Activated naive CD4-positive, alpha-beta T cell treated with anti-CD3 and anti-CD28 coated beads, Interleukin-2, amount 50 U/mL, for 24 hours (primary cell): ENCODE results near the gene HOXA3.

Source experiments
- H3K27ac Mint-ChIP-seq: one replicate; pipeline ENCODE4 v1.8.0; 2021; ENCODE audit warnings: mild to moderate bottlenecking, mixed read lengths
- H3K27me3 Mint-ChIP-seq: one replicate; pipeline ENCODE4 v1.8.0; 2021; ENCODE audit warnings: mixed read lengths
- H3K36me3 Mint-ChIP-seq: one replicate; pipeline ENCODE4 v1.8.0; 2021; ENCODE audit warnings: mixed read lengths
- H3K4me1 Mint-ChIP-seq: one replicate; pipeline ENCODE4 v1.8.0; 2021; ENCODE audit warnings: mixed read lengths
- H3K4me3 Mint-ChIP-seq: one replicate; pipeline ENCODE4 v1.8.0; 2021; ENCODE audit warnings: mild to moderate bottlenecking, mixed read lengths
- H3K9me3 Mint-ChIP-seq: one replicate; pipeline ENCODE4 v1.8.0; 2021; ENCODE audit warnings: mixed read lengths

HOXA3 gene

DNA sequence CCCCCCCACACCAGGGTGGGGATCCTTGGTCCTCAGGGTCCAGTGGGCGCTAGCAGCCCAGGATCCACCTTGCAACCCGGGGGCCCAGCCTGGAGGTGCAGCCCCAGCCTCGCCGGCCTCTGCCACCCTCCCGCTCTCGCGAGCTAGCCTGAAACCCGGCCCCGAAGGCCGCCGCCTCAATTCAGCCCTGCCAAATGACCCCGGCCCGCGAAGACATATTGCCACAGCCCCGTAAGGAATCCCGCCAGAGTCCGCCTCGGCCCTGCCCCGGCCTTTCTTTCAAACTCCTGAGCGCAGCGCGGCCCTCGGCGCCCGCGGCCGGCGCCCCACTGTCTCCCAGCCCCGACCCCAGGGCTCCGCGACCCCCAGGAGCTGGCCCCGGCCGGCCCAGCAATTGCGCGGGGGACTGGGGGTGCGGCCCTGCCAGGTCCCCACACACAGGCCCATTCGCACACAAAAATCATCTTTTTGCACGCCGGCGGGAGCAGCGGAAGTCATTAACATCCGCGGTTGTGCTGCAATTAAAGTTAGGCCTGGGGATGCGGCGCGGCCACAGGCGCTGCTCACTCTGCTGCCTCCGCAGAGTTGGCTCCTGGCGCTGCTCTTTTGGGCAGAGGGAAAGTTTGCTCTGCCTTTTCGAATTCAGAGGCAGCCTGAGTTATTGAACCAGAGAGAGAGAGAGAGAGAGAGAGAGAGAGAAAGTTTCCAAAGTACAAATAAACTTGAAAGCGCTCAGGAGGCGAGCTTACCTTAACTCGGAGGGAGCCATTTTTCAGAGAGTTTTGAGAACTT is 12.9 kb downstream of the HOXA3 start:
- Mint-ChIP-seq H3K4me3 (no peak overlapping the region), H3K27ac (no peak overlapping the region), H3K9me3 (no peaks in the 10 kb centered on the region), H3K36me3 (no peaks in the 10 kb centered on the region), H3K27me3 (peaks cover 38% of the 10 kb centered on the region), H3K4me1 (peaks cover 3% of the 10 kb centered on the region)

- H3K4me3 Mint-ChIP-seq = no peak overlapping the region
- no peak overlapping the region for H3K27ac Mint-ChIP-seq
- H3K36me3 Mint-ChIP-seq = no peaks in the 10 kb centered on the region
- H3K4me1 Mint-ChIP-seq = peaks cover 9% of the 10 kb centered on the region
- peaks cover 40% of the 10 kb centered on the region for H3K27me3 Mint-ChIP-seq
- H3K9me3 Mint-ChIP-seq = no peaks in the 10 kb centered on the region
Observed at GRCh38 chr7:27138985-27139333, 13.4 kb downstream of the HOXA3 start.

DNA sequence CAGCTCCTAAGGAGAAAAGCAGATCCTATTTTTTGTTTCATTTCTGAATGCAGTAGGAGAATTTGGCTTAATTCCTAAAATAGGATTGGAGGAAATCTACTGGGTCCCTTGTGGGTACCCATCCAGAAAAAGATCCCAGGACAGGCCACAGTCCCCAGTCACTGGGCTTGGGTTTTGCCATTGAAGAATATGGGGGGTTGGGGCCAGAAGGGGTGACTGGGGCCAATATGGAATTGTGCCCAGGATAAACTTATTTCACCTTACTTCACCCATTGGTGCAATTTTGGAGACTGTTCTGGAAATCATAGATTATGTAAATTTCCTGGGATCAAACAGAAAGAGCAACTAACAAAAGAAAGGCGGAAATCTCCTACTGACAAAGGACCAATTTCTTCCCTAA is 13.9 kb downstream of the HOXA3 start:
- H3K9me3 Mint-ChIP-seq = no peaks in the 10 kb centered on the region
- peaks cover 11% of the 10 kb centered on the region for H3K4me1 Mint-ChIP-seq
- H3K4me3 Mint-ChIP-seq = no peak overlapping the region
- no peaks in the 10 kb centered on the region for H3K36me3 Mint-ChIP-seq
- H3K27ac Mint-ChIP-seq = no peak overlapping the region
- peaks cover 44% of the 10 kb centered on the region for H3K27me3 Mint-ChIP-seq

GRCh38 chr7:27137640-27138315 is 14.6 kb downstream of the HOXA3 start:
- H3K36me3 Mint-ChIP-seq = no peaks in the 10 kb centered on the region
- H3K4me3 Mint-ChIP-seq = no peak overlapping the region
- H3K4me1 Mint-ChIP-seq = peaks cover 11% of the 10 kb centered on the region
- H3K27ac Mint-ChIP-seq = no peak overlapping the region
- no peaks in the 10 kb centered on the region for H3K9me3 Mint-ChIP-seq
- peaks cover 46% of the 10 kb centered on the region for H3K27me3 Mint-ChIP-seq

GRCh38 chr7:27134392-27134791 is 18.0 kb downstream of the HOXA3 start:
- H3K4me1 Mint-ChIP-seq = peaks cover 11% of the 10 kb centered on the region
- peaks cover 36% of the 10 kb centered on the region for H3K27me3 Mint-ChIP-seq
- H3K4me3 Mint-ChIP-seq = no peak overlapping the region
- no peak overlapping the region for H3K27ac Mint-ChIP-seq
- H3K36me3 Mint-ChIP-seq = no peaks in the 10 kb centered on the region
- H3K9me3 Mint-ChIP-seq = no peaks in the 10 kb centered on the region

DNA sequence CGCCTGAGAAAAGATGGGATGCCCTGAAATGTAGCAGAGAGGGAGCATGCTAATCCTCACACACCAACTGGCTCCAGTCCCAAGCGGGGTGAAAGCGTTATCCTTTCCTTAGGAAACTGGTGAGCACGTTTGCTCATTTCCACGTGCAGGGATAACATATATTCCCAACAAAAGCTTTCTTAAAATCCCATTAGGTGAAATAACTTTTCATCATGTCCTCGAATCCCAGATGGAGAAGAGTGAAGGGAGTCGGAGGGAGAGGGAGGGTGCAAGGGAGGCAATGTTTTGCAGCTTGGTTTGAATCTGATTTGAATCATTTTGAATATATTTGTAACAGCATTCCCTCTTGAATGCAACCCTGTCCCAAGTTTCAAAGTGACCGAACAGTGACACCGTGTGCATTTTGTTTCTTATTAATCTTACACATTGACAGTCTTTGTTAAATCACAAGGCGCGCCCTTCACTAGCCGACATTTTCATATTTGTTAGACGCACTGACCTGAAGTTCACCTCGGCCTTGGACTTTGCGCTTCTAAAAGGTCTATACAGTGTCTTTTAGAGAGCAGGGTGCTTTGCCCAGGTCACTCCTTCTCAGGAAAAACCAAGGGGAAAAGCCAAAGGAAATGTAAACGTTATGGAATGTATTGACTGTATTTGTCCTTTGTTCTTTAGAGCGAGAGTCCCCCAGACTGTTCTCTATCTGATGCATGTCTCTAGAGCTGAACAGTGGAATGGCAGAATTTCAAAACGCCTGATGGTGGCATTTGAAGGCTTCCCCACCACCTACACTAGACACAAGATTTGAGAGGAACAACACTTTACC is 18.8 kb downstream of the HOXA3 start:
- H3K27ac Mint-ChIP-seq = no peak overlapping the region

DNA sequence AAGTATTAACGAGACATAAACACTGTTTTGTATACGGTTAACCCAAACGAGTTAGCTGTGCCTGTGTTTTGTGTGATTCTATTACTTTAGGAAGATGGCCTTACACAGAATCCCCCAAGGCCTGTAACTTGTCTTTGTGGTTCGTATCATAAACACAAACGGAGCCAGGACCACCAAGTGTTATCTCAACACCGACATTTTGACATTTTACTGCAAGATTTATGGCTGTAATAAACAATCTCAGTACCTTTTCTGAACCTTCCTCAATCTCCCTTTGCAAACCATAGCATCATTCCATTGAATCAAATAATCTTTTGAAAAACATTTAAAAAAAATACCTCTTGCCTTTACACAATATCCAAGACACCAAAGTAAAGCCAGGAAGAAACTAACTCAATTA is 19.4 kb downstream of the HOXA3 start:
- H3K9me3 Mint-ChIP-seq = no peaks in the 10 kb centered on the region
- H3K27ac Mint-ChIP-seq = no peak overlapping the region
- peaks cover 11% of the 10 kb centered on the region for H3K4me1 Mint-ChIP-seq
- H3K36me3 Mint-ChIP-seq = no peaks in the 10 kb centered on the region
- no peak overlapping the region for H3K4me3 Mint-ChIP-seq
- peaks cover 32% of the 10 kb centered on the region for H3K27me3 Mint-ChIP-seq

More for the DNA sequence above, 18.8 kb downstream of the HOXA3 start:
- Mint-ChIP-seq H3K4me3 (no peak overlapping the region), H3K27me3 (peaks cover 36% of the 10 kb centered on the region), H3K9me3 (no peaks in the 10 kb centered on the region), H3K4me1 (peaks cover 11% of the 10 kb centered on the region), H3K36me3 (no peaks in the 10 kb centered on the region)

DNA sequence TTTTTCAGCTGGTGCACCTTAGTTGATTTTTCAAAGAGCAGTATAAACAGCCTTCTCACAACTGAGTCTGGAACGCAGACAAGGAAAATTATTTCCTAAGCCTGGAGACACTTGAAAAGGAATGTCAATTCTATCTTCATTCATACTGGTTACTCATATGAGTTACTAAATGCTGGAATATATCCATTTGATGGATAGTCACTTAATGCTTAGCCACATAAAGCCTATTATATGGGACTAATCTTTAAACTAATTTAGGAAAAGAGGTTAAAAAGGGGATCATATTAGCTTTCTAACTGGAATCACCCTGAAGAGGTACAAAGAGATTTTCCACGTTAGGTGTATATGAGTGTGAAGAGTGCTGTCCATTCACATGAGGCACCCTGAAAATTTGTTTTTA is 20.2 kb downstream of the HOXA3 start:
- Mint-ChIP-seq H3K36me3 (no peaks in the 10 kb centered on the region), H3K4me1 (peaks cover 11% of the 10 kb centered on the region), H3K27ac (no peak overlapping the region), H3K9me3 (no peaks in the 10 kb centered on the region), H3K4me3 (peak overlapping the region; percentile 13), H3K27me3 (peaks cover 31% of the 10 kb centered on the region)

GRCh38 chr7:27131390-27131819 is 21.0 kb downstream of the HOXA3 start:
- Mint-ChIP-seq H3K4me3 (peak overlapping the region; percentile 62), H3K27ac (no peak overlapping the region), H3K9me3 (no peaks in the 10 kb centered on the region), H3K36me3 (no peaks in the 10 kb centered on the region), H3K4me1 (peaks cover 11% of the 10 kb centered on the region), H3K27me3 (peaks cover 28% of the 10 kb centered on the region)

GRCh38 chr7:27130540-27131389 is 21.6 kb downstream of the HOXA3 start, which contains the start of gene HOXA4:
Gene HOXA4, minus strand, starts transcription at chr7:27130757. Its CDS starts 24 bp downstream, at chr7:27130733.
- no peaks in the 10 kb centered on the region for H3K36me3 Mint-ChIP-seq
- peaks cover 11% of the 10 kb centered on the region for H3K4me1 Mint-ChIP-seq
- H3K27me3 Mint-ChIP-seq = peaks cover 27% of the 10 kb centered on the region
- no peak within 1 kb of the TSS for H3K27ac Mint-ChIP-seq
- peak within 1 kb of the TSS; percentile 62 for H3K4me3 Mint-ChIP-seq
- no peaks in the 10 kb centered on the region for H3K9me3 Mint-ChIP-seq

DNA sequence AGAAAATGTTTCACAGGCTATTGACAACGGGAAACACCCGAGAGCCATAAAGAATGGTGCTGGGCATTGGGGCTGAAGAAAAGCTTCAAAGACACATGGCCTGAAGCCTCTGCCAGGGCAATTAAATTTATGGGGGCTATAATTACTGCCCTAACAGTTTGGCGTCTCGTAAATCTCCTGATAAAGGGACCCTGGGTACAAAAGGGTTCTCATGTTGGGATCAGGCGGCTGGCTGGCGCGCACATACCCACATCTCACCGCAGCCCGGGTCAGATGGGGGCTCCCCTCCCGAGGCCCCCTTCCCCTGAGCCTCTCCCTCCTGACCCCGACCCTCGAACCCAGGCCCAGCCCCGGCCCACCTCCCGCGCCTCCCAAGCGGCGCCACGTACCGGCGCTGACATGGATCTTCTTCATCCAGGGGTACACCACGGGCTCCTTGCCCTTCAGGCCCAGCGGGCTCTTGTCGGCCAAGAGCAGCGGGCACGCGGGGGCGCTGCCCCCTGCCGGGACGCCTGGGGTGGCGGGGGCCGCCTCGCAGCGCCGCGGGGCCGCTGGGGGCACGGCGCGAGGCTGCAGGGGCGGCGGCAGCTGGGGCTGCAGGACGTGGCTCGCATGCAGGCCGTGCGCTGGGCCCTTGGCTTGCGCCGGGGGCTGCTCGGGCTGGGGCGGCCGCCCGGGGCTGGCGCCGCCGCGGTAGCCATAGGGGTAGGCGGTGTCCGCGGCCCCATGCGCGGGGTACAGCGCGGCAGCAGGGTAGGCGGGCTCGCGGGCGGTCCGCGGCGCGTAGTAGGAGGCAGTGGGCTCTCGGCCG is 22.4 kb downstream of the HOXA3 start:
- Mint-ChIP-seq H3K9me3 (no peaks in the 10 kb centered on the region), H3K36me3 (no peaks in the 10 kb centered on the region), H3K27ac (no peak overlapping the region), H3K4me1 (peaks cover 11% of the 10 kb centered on the region), H3K27me3 (peaks cover 24% of the 10 kb centered on the region), H3K4me3 (peak overlapping the region; percentile 11)

DNA sequence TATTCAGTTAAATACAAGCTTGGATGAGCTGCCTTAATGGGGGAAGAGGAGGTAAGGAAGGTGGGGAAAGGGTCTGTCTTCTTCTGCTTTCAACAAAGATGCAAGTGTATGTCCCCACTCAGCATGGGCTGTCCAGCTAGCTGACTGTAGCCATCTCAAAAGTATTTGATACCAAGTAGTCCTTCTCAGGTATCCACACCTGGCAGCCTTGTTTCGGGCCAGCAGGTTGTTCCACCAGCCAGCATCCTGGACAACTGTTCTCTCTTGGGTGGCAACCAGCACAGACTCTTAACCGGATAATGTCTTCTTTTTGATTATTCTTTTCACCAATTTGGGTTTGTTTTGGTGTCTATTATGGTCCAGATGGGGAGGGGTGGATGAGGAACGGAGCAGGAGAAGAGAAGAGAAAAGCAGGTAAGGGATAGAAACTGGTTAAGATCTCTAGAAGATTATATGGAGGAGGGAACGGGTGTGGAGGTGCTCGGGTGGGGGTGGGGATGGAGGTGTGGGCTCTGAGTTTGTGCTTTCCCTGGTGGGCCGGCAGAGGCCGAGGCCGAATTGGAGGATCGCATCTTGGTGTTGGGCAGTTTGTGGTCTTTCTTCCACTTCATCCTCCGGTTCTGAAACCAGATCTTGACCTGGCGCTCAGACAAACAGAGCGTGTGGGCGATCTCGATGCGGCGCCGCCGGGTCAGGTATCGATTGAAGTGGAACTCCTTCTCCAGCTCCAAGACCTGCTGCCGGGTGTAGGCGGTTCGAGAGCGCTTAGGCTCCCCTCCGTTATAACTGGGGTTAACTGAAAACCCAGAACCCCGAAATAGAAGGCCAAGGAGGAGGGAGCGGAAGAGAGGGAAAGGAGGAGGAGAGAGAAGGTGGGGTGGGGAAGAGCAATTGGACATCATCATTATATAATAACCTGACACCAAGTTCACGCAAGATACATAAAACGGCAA is 23.3 kb downstream of the HOXA3 start:
- no peak overlapping the region for H3K27ac Mint-ChIP-seq
- H3K9me3 Mint-ChIP-seq = no peaks in the 10 kb centered on the region
- peak overlapping the region; percentile 59 for H3K4me3 Mint-ChIP-seq
- no peaks in the 10 kb centered on the region for H3K36me3 Mint-ChIP-seq
- peaks cover 23% of the 10 kb centered on the region for H3K27me3 Mint-ChIP-seq
- peaks cover 3% of the 10 kb centered on the region for H3K4me1 Mint-ChIP-seq

GRCh38 chr7:27128034-27128433 is 24.3 kb downstream of the HOXA3 start:
- no peak overlapping the region for H3K4me3 Mint-ChIP-seq
- no peaks in the 10 kb centered on the region for H3K9me3 Mint-ChIP-seq
- peaks cover 17% of the 10 kb centered on the region for H3K27me3 Mint-ChIP-seq

More at GRCh38 chr7:27128034-27128433, 24.3 kb downstream of the HOXA3 start:
- H3K36me3 Mint-ChIP-seq = no peaks in the 10 kb centered on the region
- H3K27ac Mint-ChIP-seq = no peak overlapping the region
- no peaks in the 10 kb centered on the region for H3K4me1 Mint-ChIP-seq
